IMR-90 (cell line): ENCODE results near the gene FRMD5. TPM values are rescaled to one million over a fixed set of nuclear protein-coding genes. Genes with fewer than 3 reads are reported as not detected.

ENCODE experiments used
- ATAC-seq: fragments of 200-7000 bp; cut with Tn5 transposase; 2 replicates; pipeline ENCODE4 v1.9.1; 2020; ENCODE audit warnings: low read depth, mild to moderate bottlenecking, moderate library complexity
- BruUV-seq: library from RNA; stranded (reverse); fragments of 400-500 nt; replicated peaks from 2 replicates; lab custom pipeline; 2021; lab: Mats Ljungman, UMichigan
- CTCF ChIA-PET: fragments of 300-600 bp; formaldehyde crosslinking; extraction: SDS; loops from one replicate; lab custom pipeline; 2021; ENCODE audit warnings: antibody characterized with exemption; lab: Yijun Ruan, JAX
- POLR2A ChIA-PET: fragments of 300-600 bp; sonication (Branson Sonifier 250); formaldehyde crosslinking; loops from one replicate; lab custom pipeline; 2022; ENCODE audit warnings: antibody characterized with exemption; ENCODE audit not compliant: unreplicated experiment; lab: Charles Lee
- DNase-seq: peaks from one replicate; pipeline ENCODE4 v3.0.0; 2013
- H2AFZ ChIP-seq: replicated peaks from 2 replicates; pipeline ENCODE3; 2013; ENCODE audit warnings: low read length, mild to moderate bottlenecking; ENCODE audit not compliant: poor library complexity
- H2AK5ac ChIP-seq: 2 replicates; pipeline ENCODE4 v1.6.1; 2013; ENCODE audit warnings: low read depth, low read length, inconsistent platforms
- H2AK9ac ChIP-seq: replicated peaks from 2 replicates; pipeline ENCODE3; 2013; ENCODE audit warnings: mild to moderate bottlenecking, low read depth, low read length, moderate library complexity; ENCODE audit not compliant: poor library complexity
- H2BK120ac ChIP-seq: 2 replicates; pipeline ENCODE4 v1.6.1; 2013; ENCODE audit warnings: low read depth, low read length, inconsistent platforms
- H2BK15ac ChIP-seq: 3 replicates; pipeline ENCODE4 v1.6.1; 2013; ENCODE audit warnings: low read depth, low read length, inconsistent platforms
- H2BK20ac ChIP-seq: 2 replicates; pipeline ENCODE4 v1.6.1; 2013; ENCODE audit warnings: low read depth, mild to moderate bottlenecking, inconsistent platforms, low read length, moderate library complexity
- H2BK5ac ChIP-seq: 2 replicates; pipeline ENCODE4 v1.6.1; 2013; ENCODE audit warnings: mild to moderate bottlenecking, low read depth, low read length, inconsistent platforms; ENCODE audit not compliant: poor library complexity, severe bottlenecking
- H3K14ac ChIP-seq: replicated peaks from 2 replicates; pipeline ENCODE4 v1.6.1; 2013; ENCODE audit warnings: low read depth, low read length, inconsistent platforms
- H3K18ac ChIP-seq: 2 replicates; pipeline ENCODE4 v1.6.1; 2013; ENCODE audit warnings: low read depth, low read length, control low read depth
- H3K23ac ChIP-seq: 2 replicates; pipeline ENCODE4 v1.6.1; 2013; ENCODE audit warnings: low read depth, low read length, inconsistent platforms
- H3K27ac ChIP-seq: 2 replicates; pipeline ENCODE4 v1.5.1; 2013; ENCODE audit warnings: mild to moderate bottlenecking, control low read depth, low read length; ENCODE audit not compliant: insufficient read depth
- H3K27me3 ChIP-seq: 2 replicates; pipeline ENCODE4 v1.6.1; 2013; ENCODE audit warnings: low read length; ENCODE audit not compliant: control insufficient read depth, insufficient read depth
- H3K36me3 ChIP-seq: 2 replicates; pipeline ENCODE4 v1.6.1; 2013; ENCODE audit warnings: low read length, mixed read lengths; ENCODE audit not compliant: control insufficient read depth, insufficient read depth
- H3K4ac ChIP-seq: 2 replicates; pipeline ENCODE4 v1.6.1; 2013; ENCODE audit warnings: low read depth, low read length, inconsistent platforms
- H3K4me1 ChIP-seq: 2 replicates; pipeline ENCODE4 v1.6.1; 2013; ENCODE audit warnings: low read length, mixed read lengths; ENCODE audit not compliant: control insufficient read depth, insufficient read depth
- H3K4me2 ChIP-seq: 2 replicates; pipeline ENCODE4 v1.6.1; 2013; ENCODE audit warnings: low read depth, mild to moderate bottlenecking, control low read depth, low read length, moderate library complexity
- H3K4me3 ChIP-seq: 2 replicates; pipeline ENCODE4 v1.5.1; 2013; ENCODE audit warnings: low read depth, mild to moderate bottlenecking, control low read depth, low read length, moderate library complexity; ENCODE audit not compliant: insufficient read depth
- H3K56ac ChIP-seq: 2 replicates; pipeline ENCODE4 v1.6.1; 2013; ENCODE audit warnings: low read length, inconsistent platforms; ENCODE audit not compliant: insufficient read depth; ENCODE audit errors: extremely low read depth
- H3K79me1 ChIP-seq, 2 experiments: 2 replicates each; pipeline ENCODE4 v1.6.1; 2013; ENCODE audit warnings: low read length in 2 of 2, inconsistent platforms in 1 of 2, low read depth in 1 of 2
- H3K9ac ChIP-seq: 2 replicates; pipeline ENCODE4 v1.6.1; 2013; ENCODE audit warnings: low read depth, low read length, control low read depth
- H3K9me1 ChIP-seq: 2 replicates; pipeline ENCODE4 v1.6.1; 2013; ENCODE audit warnings: low read length, inconsistent platforms; ENCODE audit not compliant: insufficient read depth
- H3K9me3 ChIP-seq: 2 replicates; pipeline ENCODE4 v1.6.1; 2013; ENCODE audit warnings: low read length; ENCODE audit not compliant: control insufficient read depth, insufficient read depth
- H4K20me1 ChIP-seq: 2 replicates; pipeline ENCODE4 v1.6.1; 2013; ENCODE audit warnings: low read length, inconsistent platforms; ENCODE audit not compliant: insufficient read depth
- H4K5ac ChIP-seq: 2 replicates; pipeline ENCODE4 v1.6.1; 2013; ENCODE audit warnings: mild to moderate bottlenecking, low read depth, low read length, control low read depth
- H4K8ac ChIP-seq, 2 experiments: 2 replicates each; pipeline ENCODE4 v1.6.1; 2013; ENCODE audit warnings: low read depth in 2 of 2, low read length in 2 of 2, control low read depth in 1 of 2, inconsistent platforms in 1 of 2
- H4K91ac ChIP-seq: 2 replicates; pipeline ENCODE4 v1.6.1; 2013; ENCODE audit warnings: low read depth, low read length, inconsistent platforms; ENCODE audit not compliant: insufficient read depth
- BHLHE40 ChIP-seq: fragments of 150-350 bp; IDR thresholded peaks from 2 replicates; pipeline ENCODE4 v1.6.1; 2016; ENCODE audit warnings: mild to moderate bottlenecking, low read depth, low read length
- CEBPB ChIP-seq: IDR thresholded peaks from 2 replicates; pipeline ENCODE4 v1.6.1; 2012; ENCODE audit warnings: low read depth, low read length, improper control_type of control experiment
- CHD1 ChIP-seq: IDR thresholded peaks from 2 replicates; pipeline ENCODE4 v1.6.1; 2012; ENCODE audit warnings: low read depth, low read length, improper control_type of control experiment
- FOS ChIP-seq: fragments of 150-350 bp; IDR thresholded peaks from 2 replicates; pipeline ENCODE4 v1.6.1; 2016; ENCODE audit warnings: low read depth, low read length
- MAFK ChIP-seq: IDR thresholded peaks from 2 replicates; pipeline ENCODE4 v1.6.1; 2012; ENCODE audit warnings: low read depth, low read length, improper control_type of control experiment
- MAZ ChIP-seq: IDR thresholded peaks from 2 replicates; pipeline ENCODE4 v1.6.1; 2012; ENCODE audit warnings: low read depth, mild to moderate bottlenecking, low read length, improper control_type of control experiment, moderate library complexity, borderline replicate concordance
- MXI1 ChIP-seq: IDR thresholded peaks from 2 replicates; pipeline ENCODE4 v1.6.1; 2012; ENCODE audit warnings: low read depth, mild to moderate bottlenecking, low read length, moderate library complexity, borderline replicate concordance
- NFE2L2 ChIP-seq: fragments of 150-350 bp; IDR thresholded peaks from 2 replicates; pipeline ENCODE4 v1.6.1; 2016; ENCODE audit warnings: low read depth, mild to moderate bottlenecking, low read length
- POLR2A ChIP-seq: IDR thresholded peaks from 2 replicates; pipeline ENCODE4 v1.6.1; 2012; ENCODE audit warnings: mild to moderate bottlenecking, low read depth, low read length
- RAD21 ChIP-seq: IDR thresholded peaks from 2 replicates; pipeline ENCODE4 v1.6.1; 2012; ENCODE audit warnings: low read length, improper control_type of control experiment
- RCOR1 ChIP-seq: IDR thresholded peaks from 2 replicates; pipeline ENCODE4 v1.6.1; 2012; ENCODE audit warnings: mild to moderate bottlenecking, low read length, improper control_type of control experiment; ENCODE audit not compliant: insufficient replicate concordance
- RFX5 ChIP-seq: IDR thresholded peaks from 2 replicates; pipeline ENCODE4 v1.8.0; 2012; ENCODE audit warnings: low read depth, mild to moderate bottlenecking, low read length, moderate library complexity
- SMC3 ChIP-seq: fragments of 150-350 bp; IDR thresholded peaks from 2 replicates; pipeline ENCODE4 v1.6.1; 2016; ENCODE audit warnings: low read depth, mild to moderate bottlenecking, antibody characterized with exemption, low read length, moderate library complexity
- WGBS, 2 experiments: methylation state at CpG; one replicate each; pipeline versions ENCODE4 v1.1.5 to v1.1.7; 2013; ENCODE audit warnings: missing lambda C conversion rate in 2 of 2; ENCODE audit not compliant: insufficient read length in 1 of 2; ENCODE audit errors: extremely low coverage in 2 of 2; 5-methylcytosine and 5-hydroxymethylcytosine counted together
- dilution Hi-C: fragments of 300-500 bp; cut with HindIII; formaldehyde crosslinking; loops from one replicate; pipeline ENCODE4 v1.14.3; 2018; ENCODE audit warnings: low sequenced_read_pairs; ENCODE audit not compliant: unreplicated experiment
- in situ Hi-C: fragments of 300-500 bp; cut with MboI; formaldehyde crosslinking; loops from 3 replicates; pipeline ENCODE4 v1.14.3; 2019; ENCODE audit warnings: low sequenced_read_pairs, inconsistent platforms, mixed read lengths
- intact Hi-C: fragments of 100-400 bp; cut with micrococcal nuclease; formaldehyde crosslinking; loops from 2 replicates; pipeline ENCODE4 v1.10.0; 2022
- polyA plus RNA-seq, 3 experiments: library from polyadenylated mRNA; depleted of rRNA; stranded (reverse); fragments of >200 nt; gene quantifications; 2 replicates each; pipeline ENCODE4 v1.2.3, GENCODE V29; 2012; ENCODE audit warnings: low replicate concordance in 1 of 3
- total RNA-seq: library from RNA; depleted of rRNA; stranded (reverse); fragments of >200 nt; gene quantifications from 2 replicates; pipeline ENCODE4 v1.2.3, GENCODE V29; 2012
- TF ChIP-seq, protein P1 (sequence below): fragments of 150-350 bp; IDR thresholded peaks from 2 replicates; pipeline ENCODE4 v1.6.1; 2016; ENCODE audit warnings: low read depth, mild to moderate bottlenecking, low read length, moderate library complexity, borderline replicate concordance
- TF ChIP-seq, protein P2 (sequence below): fragments of 150-350 bp; IDR thresholded peaks from 2 replicates; pipeline ENCODE4 v1.6.1; 2017; ENCODE audit warnings: mild to moderate bottlenecking, antibody characterized with exemption, low read length, low read depth
- TF ChIP-seq, protein P3 (sequence below): conservative IDR thresholded peaks from 2 replicates; pipeline ENCODE4 v1.5.1; 2012; ENCODE audit warnings: mild to moderate bottlenecking, low read depth, low read length, improper control_type of control experiment

The FRMD5 gene
- total and polyA plus RNA-seq, 2 of the 4 experiments (the other 2 are of a cell fraction), result 4.1 to 5.4 TPM

DNA sequence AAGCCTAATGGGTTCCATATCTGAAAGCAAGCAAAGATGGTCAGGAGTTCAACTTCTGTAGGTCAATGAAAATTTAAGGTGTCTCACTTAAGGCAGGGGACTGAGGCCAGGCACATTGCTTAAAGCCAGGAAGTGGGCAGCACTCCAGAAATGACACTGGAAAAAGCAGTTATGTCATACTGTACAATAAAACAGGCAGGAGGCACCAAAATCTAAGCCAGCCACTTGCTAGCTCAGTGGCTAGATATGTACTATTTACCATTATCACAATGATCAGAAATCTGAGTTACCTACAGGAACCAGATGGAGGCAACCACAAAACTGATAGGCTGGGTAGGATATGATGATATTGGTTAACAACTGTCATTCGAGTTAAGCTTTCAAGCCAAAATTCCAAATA is 57.3 kb downstream of the FRMD5 start:
- no peaks in the 10 kb centered on the region for H3K27me3 ChIP-seq
- TF ChIP-seq MXI1 (no peak), SMC3 (no peak), RCOR1 (no peak), NFE2L2 (no peak), MAFK (no peak), POLR2A (no peak), CEBPB (no peak), CHD1 (no peak), RAD21 (no peak), RFX5 (no peak), BHLHE40 (no peak), MAZ (no peak), FOS (no peak)
- TF ChIP-seq, protein P1, sequence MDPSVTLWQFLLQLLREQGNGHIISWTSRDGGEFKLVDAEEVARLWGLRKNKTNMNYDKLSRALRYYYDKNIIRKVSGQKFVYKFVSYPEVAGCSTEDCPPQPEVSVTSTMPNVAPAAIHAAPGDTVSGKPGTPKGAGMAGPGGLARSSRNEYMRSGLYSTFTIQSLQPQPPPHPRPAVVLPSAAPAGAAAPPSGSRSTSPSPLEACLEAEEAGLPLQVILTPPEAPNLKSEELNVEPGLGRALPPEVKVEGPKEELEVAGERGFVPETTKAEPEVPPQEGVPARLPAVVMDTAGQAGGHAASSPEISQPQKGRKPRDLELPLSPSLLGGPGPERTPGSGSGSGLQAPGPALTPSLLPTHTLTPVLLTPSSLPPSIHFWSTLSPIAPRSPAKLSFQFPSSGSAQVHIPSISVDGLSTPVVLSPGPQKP, result no peak
- TF ChIP-seq, protein P2, sequence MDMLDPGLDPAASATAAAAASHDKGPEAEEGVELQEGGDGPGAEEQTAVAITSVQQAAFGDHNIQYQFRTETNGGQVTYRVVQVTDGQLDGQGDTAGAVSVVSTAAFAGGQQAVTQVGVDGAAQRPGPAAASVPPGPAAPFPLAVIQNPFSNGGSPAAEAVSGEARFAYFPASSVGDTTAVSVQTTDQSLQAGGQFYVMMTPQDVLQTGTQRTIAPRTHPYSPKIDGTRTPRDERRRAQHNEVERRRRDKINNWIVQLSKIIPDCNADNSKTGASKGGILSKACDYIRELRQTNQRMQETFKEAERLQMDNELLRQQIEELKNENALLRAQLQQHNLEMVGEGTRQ, result no peak
- TF ChIP-seq, protein P3, sequence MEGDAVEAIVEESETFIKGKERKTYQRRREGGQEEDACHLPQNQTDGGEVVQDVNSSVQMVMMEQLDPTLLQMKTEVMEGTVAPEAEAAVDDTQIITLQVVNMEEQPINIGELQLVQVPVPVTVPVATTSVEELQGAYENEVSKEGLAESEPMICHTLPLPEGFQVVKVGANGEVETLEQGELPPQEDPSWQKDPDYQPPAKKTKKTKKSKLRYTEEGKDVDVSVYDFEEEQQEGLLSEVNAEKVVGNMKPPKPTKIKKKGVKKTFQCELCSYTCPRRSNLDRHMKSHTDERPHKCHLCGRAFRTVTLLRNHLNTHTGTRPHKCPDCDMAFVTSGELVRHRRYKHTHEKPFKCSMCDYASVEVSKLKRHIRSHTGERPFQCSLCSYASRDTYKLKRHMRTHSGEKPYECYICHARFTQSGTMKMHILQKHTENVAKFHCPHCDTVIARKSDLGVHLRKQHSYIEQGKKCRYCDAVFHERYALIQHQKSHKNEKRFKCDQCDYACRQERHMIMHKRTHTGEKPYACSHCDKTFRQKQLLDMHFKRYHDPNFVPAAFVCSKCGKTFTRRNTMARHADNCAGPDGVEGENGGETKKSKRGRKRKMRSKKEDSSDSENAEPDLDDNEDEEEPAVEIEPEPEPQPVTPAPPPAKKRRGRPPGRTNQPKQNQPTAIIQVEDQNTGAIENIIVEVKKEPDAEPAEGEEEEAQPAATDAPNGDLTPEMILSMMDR, result no peak
- H2AK9ac ChIP-seq, result no peak overlapping the region
- H2AK5ac ChIP-seq, result no peak overlapping the region
- H3K4me1 ChIP-seq, result 0 out of 2 replicates have a peak, but pooled peaks cover 1% of the 10 kb centered on the region
- BruUV-seq, result no TSS peak
- no peak overlapping the region for H2BK120ac ChIP-seq
- no peak overlapping the region for H3K27ac ChIP-seq
- no peaks in the 10 kb centered on the region for H3K9me3 ChIP-seq
- H3K79me1 ChIP-seq, result peaks cover 0 to 8% of the 10 kb centered on the region in 2 experiments; a peak in 3 of 4 replicates
- no peak overlapping the region for H4K8ac ChIP-seq
- ATAC-seq, result no peak
- H4K91ac ChIP-seq, result no peak overlapping the region
- H3K4me3 ChIP-seq, result no peak overlapping the region
- no peak overlapping the region for H4K5ac ChIP-seq
- dilution Hi-C loops, result no loop called here
- ChIA-PET POLR2A (no interaction called here), CTCF (no interaction called here)
- no peak overlapping the region for H3K4me2 ChIP-seq
- no peak overlapping the region for H3K23ac ChIP-seq
- no peaks in the 10 kb centered on the region for H4K20me1 ChIP-seq
- no peak overlapping the region for H2BK15ac ChIP-seq
- no peak overlapping the region for H3K56ac ChIP-seq
- H3K14ac ChIP-seq, result no peak overlapping the region
- peak; percentile 11 for DNase-seq
- H3K4ac ChIP-seq, result no peak overlapping the region
- H3K36me3 ChIP-seq, result no peaks in the 10 kb centered on the region
- H2BK5ac ChIP-seq, result no peak overlapping the region
- no peak overlapping the region for H3K18ac ChIP-seq
- H2AFZ ChIP-seq, result no peak overlapping the region
- no peak overlapping the region for H2BK20ac ChIP-seq
- H3K9me1 ChIP-seq, result peaks cover 4% of the 10 kb centered on the region
- WGBS, 2 experiments, result no CpG with 5 or more reads among the region's 1 CpG
- intact Hi-C loops, result no loop called here
- no peak overlapping the region for H3K9ac ChIP-seq
- in situ Hi-C loops, result no loop called here
